HL-60/S4 (cell line): ENCODE data around the gene DGKG.

ENCODE experiments used
- in situ Hi-C: fragments of 300-500 bp; cut with MboI; formaldehyde crosslinking; loops from 2 replicates; pipeline ENCODE4 v1.14.3; 2022; ENCODE audit warnings: low sequenced_read_pairs

Gene DGKG

GRCh38 chr3:186320862-186321568, 41.0 kb downstream of the DGKG start:
- in situ Hi-C loops: no loop called here

GRCh38 chr3:186319945-186320344, 42.1 kb downstream of the DGKG start:
- in situ Hi-C loops: no loop called here

GRCh38 chr3:186318135-186318534, 43.9 kb downstream of the DGKG start:
- in situ Hi-C loops: no loop called here

- in situ Hi-C loops: no loop called here
These were observed 44.6 kb downstream of the DGKG start for GRCh38 chr3:186317478-186317877.

- in situ Hi-C loops: no loop called here
These were observed 45.3 kb downstream of the DGKG start for GRCh38 chr3:186316666-186317260.

GRCh38 chr3:186315581-186316354, 46.3 kb downstream of the DGKG start:
- in situ Hi-C loops: no loop called here

- in situ Hi-C loops: no loop called here
These were observed 47.1 kb downstream of the DGKG start for GRCh38 chr3:186314896-186315295.

- in situ Hi-C loops: no loop called here
These were observed 50.6 kb downstream of the DGKG start for GRCh38 chr3:186311441-186311840.

- in situ Hi-C loops: no loop called here
These were observed 53.5 kb downstream of the DGKG start for GRCh38 chr3:186308549-186308948.

- in situ Hi-C loops: no loop called here
These were observed 54.3 kb downstream of the DGKG start for GRCh38 chr3:186307594-186308221.

GRCh38 chr3:186305286-186305685, 56.7 kb downstream of the DGKG start:
- in situ Hi-C loops: no loop called here

- in situ Hi-C loops: no loop called here
These were observed 58.1 kb downstream of the DGKG start for GRCh38 chr3:186303965-186304364.

GRCh38 chr3:186299327-186299726, 62.7 kb downstream of the DGKG start:
- in situ Hi-C loops: no loop called here

- in situ Hi-C loops: no loop called here
These were observed 63.2 kb downstream of the DGKG start for GRCh38 chr3:186298876-186299275.

- in situ Hi-C loops: no loop called here
These were observed 71.2 kb downstream of the DGKG start for GRCh38 chr3:186290796-186291195.

- in situ Hi-C loops: no loop called here
These were observed 74.3 kb downstream of the DGKG start for GRCh38 chr3:186287711-186288110.

- in situ Hi-C loops: no loop called here
These were observed 75.9 kb downstream of the DGKG start for GRCh38 chr3:186286114-186286513.

- in situ Hi-C loops: no loop called here
These were observed 77.4 kb downstream of the DGKG start for GRCh38 chr3:186284661-186285060.

GRCh38 chr3:186284349-186284652, 77.7 kb downstream of the DGKG start:
- in situ Hi-C loops: no loop called here

- in situ Hi-C loops: no loop called here
These were observed 78.2 kb downstream of the DGKG start for GRCh38 chr3:186283651-186284348.

GRCh38 chr3:186283096-186283495, 78.9 kb downstream of the DGKG start:
- in situ Hi-C loops: no loop called here
